NCI-H774 (cell line): Measurements from ENCODE around the gene RNF223.
A peak's percentile ranks its signal among the peaks of the same experiment; 100 is the strongest.
"Not testable (repeated sequence)": the region's sequence is repeated elsewhere in the genome, so short reads cannot be mapped to it uniquely, and the experiment has no call there.

ENCODE experiments used
- DNase-seq: peaks from one replicate; lab custom pipeline; 2025; lab: John Stamatoyannopoulos, UW

RNF223 gene

GRCh38 chr1:1060281-1061000 lies 13.7 kb downstream of the RNF223 start:
- DNase-seq: no peak

GRCh38 chr1:1059494-1060280 lies 14.4 kb downstream of the RNF223 start:
- DNase-seq: peak; percentile 26

DNA sequence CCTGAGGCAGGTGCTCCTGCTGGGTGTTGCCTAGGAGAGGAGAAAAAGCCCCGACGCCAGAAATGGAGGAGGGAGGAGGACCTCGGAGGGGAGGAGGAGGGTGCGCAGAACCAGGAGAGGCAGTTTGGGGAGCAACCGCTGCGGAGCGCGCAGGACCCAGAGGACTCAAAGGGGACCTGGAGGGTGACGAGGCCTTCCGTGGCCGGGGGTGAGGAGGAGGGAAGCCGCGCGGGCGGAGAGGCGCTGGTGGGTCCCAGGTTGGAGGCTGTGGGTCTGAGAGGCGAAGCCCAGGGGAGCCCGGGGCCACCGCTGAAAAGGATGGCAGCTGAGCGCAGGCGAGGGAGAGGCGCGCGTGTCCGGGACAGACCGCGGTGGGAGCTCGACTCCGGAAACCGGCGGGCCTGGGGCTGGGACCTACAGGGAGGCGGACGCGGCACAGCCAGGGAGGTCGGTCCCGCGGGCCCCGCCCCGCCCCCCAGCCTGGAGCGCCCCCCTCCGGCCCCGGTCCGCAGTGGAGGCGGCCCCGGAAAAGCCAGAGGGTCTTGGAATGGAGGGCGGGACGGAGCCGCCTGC lies 15.1 kb downstream of the RNF223 start:
- no peak for DNase-seq

DNA sequence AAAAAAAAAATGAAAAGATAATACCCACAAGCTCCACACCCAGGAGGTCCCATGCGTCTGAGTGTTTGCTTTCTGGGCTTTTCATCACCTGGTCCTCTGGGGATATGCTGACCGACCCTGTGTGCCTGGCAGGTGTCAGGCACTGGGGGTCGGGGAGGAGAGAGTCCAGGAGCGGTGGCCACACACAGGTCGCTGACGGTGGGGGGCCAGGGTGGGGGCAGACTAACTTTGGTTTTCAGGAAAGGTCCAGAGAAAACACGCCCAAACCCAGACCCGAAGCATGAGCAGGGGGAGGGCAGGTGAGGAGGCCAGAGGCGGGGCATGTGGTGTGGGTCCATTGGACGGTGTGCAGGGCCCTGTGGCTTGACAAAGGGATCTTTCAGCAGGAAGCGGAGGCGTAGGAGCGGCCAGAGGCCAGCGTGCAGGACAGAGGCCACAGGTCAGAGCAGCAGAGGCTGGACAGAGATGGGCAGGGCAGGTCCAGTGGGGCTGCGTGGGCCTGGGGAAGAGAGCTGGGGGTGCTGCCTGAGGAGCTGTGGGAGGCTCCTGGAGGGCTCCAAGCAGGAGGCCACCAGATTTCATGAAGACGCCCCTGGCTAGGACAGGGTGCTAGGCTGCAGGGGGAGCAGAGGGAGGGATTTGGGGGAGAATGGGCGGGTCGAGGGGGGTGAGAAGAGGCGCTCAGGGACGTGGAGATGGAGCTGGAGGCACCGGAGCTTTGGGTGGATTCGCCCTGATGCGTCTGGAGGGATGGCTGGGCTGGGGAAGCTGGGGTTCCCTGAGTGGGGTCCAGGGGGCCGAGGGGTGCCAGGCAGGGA lies 15.8 kb downstream of the RNF223 start:
- no peak for DNase-seq

GRCh38 chr1:1057769-1058087 lies 16.4 kb downstream of the RNF223 start:
- not testable (repeated sequence) for DNase-seq

DNA sequence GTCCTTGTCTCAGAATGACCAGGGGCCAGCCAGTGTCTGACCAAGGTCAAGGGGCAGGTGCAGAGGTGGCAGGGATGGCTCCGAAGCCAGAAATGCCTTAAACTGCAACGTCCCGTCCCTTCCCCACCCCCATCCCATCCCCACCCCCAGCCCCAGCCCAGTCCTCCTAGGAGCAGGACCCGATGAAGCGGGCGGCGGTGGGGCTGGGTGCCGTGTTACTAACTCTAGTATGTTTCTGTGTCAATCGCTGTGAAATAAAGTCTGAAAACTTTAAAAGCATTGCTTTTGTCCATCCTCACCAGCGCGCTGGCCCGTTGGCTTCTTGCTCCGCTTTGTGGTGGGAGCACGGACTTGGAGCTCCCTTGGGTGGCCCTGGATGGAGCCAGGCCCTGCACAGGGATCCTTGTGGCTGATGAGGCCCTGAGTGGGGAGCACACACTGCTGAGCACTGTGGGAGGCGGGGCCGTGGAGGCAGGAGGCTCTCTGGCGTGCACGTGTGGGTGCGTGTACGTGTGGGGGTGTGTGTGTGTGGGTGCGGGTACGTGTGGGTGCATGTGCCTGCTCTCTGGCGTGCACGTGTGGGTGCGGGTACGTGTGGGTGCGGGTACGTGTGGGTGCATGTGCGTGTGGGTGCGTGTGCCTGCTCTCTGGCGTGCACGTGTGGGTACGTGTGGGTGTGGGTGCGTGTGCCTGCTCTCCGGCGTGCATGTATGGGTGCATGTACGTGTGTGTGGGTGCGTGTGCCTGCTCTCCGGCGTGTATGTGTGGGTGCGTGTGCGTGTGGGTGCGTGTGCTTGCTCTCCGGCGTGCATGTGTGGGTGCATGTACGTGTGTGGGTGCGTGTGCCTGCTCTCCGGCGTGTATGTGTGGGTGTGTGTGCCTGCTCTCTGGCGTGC lies 18.0 kb downstream of the RNF223 start:
- no peak for DNase-seq

GRCh38 chr1:1054971-1055370 lies 19.1 kb downstream of the RNF223 start:
- DNase-seq: no peak

GRCh38 chr1:1054099-1054700 lies 19.9 kb downstream of the RNF223 start:
- no peak for DNase-seq

DNA sequence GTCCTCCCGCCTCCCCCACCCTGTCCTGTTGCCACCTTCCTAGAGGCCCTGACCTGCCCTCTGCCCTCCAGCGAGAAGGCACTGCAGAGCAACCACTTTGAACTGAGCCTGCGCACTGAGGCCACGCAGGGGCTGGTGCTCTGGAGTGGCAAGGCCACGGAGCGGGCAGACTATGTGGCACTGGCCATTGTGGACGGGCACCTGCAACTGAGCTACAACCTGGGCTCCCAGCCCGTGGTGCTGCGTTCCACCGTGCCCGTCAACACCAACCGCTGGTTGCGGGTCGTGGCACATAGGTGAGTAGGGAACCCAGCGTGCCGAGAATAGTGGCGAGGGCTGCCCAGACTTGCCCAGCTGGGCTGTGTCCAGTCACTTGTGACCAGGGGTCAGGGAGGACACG lies 20.4 kb downstream of the RNF223 start:
- no peak for DNase-seq

- no peak for DNase-seq
These were observed 21.1 kb downstream of the RNF223 start for GRCh38 chr1:1053022-1053421.

- no peak for DNase-seq
These were observed 21.9 kb downstream of the RNF223 start for GRCh38 chr1:1052003-1052840.

- no peak for DNase-seq
These were observed 22.8 kb downstream of the RNF223 start for GRCh38 chr1:1051127-1051810.

GRCh38 chr1:1050577-1051052 lies 23.5 kb downstream of the RNF223 start:
- no peak for DNase-seq

GRCh38 chr1:1049318-1050165 lies 24.6 kb downstream of the RNF223 start:
- DNase-seq: no peak

DNA sequence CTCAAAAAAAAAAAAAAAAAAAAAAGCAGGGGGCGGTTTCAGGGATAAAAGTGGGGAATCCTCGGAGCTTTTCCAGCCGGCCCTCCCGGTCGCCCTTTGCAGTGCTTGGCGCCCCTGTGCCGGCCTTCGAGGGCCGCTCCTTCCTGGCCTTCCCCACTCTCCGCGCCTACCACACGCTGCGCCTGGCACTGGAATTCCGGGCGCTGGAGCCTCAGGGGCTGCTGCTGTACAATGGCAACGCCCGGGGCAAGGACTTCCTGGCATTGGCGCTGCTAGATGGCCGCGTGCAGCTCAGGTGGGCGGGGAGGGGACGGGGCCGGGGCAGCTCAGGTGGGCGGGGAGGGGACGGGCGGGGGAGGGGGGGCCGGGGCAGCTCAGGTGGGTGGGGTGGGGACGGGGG lies 25.3 kb downstream of the RNF223 start:
- DNase-seq: no peak

- no peak for DNase-seq
These were observed 26.1 kb downstream of the RNF223 start for GRCh38 chr1:1047963-1048362.

DNA sequence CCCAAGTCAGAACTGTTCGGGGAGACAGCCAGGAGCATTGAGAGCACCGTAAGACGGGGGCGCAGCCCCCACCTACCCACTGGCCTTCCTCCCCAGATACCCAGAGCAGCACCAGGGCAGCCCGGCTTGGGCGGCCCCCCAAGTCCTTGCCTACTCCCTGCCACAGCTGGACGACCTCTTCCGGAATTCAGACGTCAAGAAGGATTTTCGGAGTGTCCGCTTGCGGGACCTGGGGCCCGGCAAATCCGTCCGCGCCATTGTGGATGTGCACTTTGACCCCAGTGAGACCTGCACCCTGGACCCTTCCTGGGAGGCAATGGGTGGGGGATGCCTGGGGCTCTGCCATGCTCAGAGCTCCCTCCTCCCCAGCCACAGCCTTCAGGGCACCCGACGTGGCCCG lies 26.7 kb downstream of the RNF223 start:
- no peak for DNase-seq

GRCh38 chr1:1046767-1047166 lies 27.3 kb downstream of the RNF223 start:
- no peak for DNase-seq
